Heart left ventricle (tissue), 16 donors: Measurements from ENCODE around the gene FGF10. TPM values are rescaled to one million over a fixed set of nuclear protein-coding genes. Genes with fewer than 3 reads are reported as not detected.

ENCODE experiments used
- ATAC-seq, 4 donors: fragments of 200-7000 bp; cut with Tn5 transposase; one replicate each; pipeline ENCODE4 v1.9.1; 2020 to 2022; ENCODE audit warnings: moderate library complexity in 4 of 4, mild to moderate bottlenecking in 3 of 4, moderate number of reproducible peaks in 1 of 4
- DNase-seq, 5 donors: peaks; one replicate each; pipeline ENCODE4 v3.0.0-alpha.2; 2020
- H3K27ac ChIP-seq, 12 donors: fragments of 200-600 bp; sonication (generic) in 4 of 12; one replicate each; pipeline versions ENCODE4 v1.5.0 to v1.8.0; 2016 to 2022; ENCODE audit warnings: mild to moderate bottlenecking in 2 of 12
- H3K27me3 ChIP-seq, 9 donors: fragments of 200-600 bp; sonication (generic) in 2 of 9; one replicate each; pipeline versions ENCODE4 v1.5.1 to v1.8.0; 2016 to 2022; ENCODE audit warnings: mild to moderate bottlenecking in 3 of 9
- H3K36me3 ChIP-seq, 9 donors: fragments of 200-600 bp; sonication (generic) in 2 of 9; one replicate each; pipeline versions ENCODE4 v1.5.0 to v1.8.0; 2018 to 2022; ENCODE audit warnings: mild to moderate bottlenecking in 2 of 9
- H3K4me1 ChIP-seq, 12 donors: fragments of 200-600 bp; sonication (generic) in 4 of 12; one replicate each; pipeline versions ENCODE4 v1.5.0 to v1.8.0; 2016 to 2022; ENCODE audit warnings: mild to moderate bottlenecking in 3 of 12
- H3K4me3 ChIP-seq, 12 donors: fragments of 200-600 bp; sonication (generic) in 4 of 12; one replicate each; pipeline versions ENCODE4 v1.5.0 to v1.8.0; 2017 to 2022; ENCODE audit warnings: mild to moderate bottlenecking in 9 of 12, moderate library complexity in 4 of 12
- H3K9me3 ChIP-seq, 12 donors: fragments of 200-600 bp; sonication (generic) in 4 of 12; one replicate each; pipeline versions ENCODE4 v1.5.0 to v1.8.0; 2016 to 2022; ENCODE audit warnings: mild to moderate bottlenecking in 1 of 12
- POLR2A ChIP-seq, 2 donors: fragments of 450-650 bp; IDR thresholded peaks; one replicate each; pipeline ENCODE4 v1.6.1; 2017; ENCODE audit warnings: antibody characterized with exemption in 2 of 2, mild to moderate bottlenecking in 2 of 2, moderate library complexity in 2 of 2
- WGBS, 4 donors: extraction: QIAGEN DNeasy Blood & Tissue Kit in 2 of 4; methylation state at CpG; one replicate each; pipeline versions ENCODE4 v1.1.5 to v1.1.7; 2013 to 2018; 5-methylcytosine and 5-hydroxymethylcytosine counted together
- intact Hi-C, 10 donors: fragments of 100-400 bp; cut with DNase I; formaldehyde crosslinking; loops; one replicate each; pipeline versions ENCODE4 v1.11.1 to v1.14.2; 2022
- polyA plus RNA-seq, 2 donors: library from polyadenylated mRNA; stranded (reverse); fragments of 200-250 nt; gene quantifications; one replicate each; pipeline ENCODE4 v1.2.3, GENCODE V29; 2013
- total RNA-seq, 9 donors: library from RNA; depleted of rRNA in 2 of 9; stranded (reverse); fragments of >200 nt in 2 of 9; fragmentation: NEBNext Ultra II Directional in 3 of 9; extraction: Animal tissue kit (Norgen Biotek cat#: 25700) in 3 of 9; gene quantifications; one replicate each; pipeline versions ENCODE4 v1.1.0 to v1.2.4, GENCODE V29; 2016 to 2023
- TF ChIP-seq, protein P1 (sequence below), 12 donors: fragments of 200-600 bp; sonication (generic) in 4 of 12; IDR thresholded peaks; one replicate each; pipeline versions ENCODE4 v1.5.0 to v1.8.0; 2018 to 2022; ENCODE audit warnings: antibody characterized with exemption in 12 of 12, mild to moderate bottlenecking in 5 of 12
- donor health status: ischemic (EF 13 %, LVEDD 7.1; RV severe dilation, severe dysfunction).
- donor health status: healthy with polysubstance abuse.
- donor health status: DM: no; HTN: yes; CAD: no.
- donor health status: DM: no; HTN: no; CAD: no.
- donor health status: ischemic (EF 25% LVEDD 6.9; RV normal size, moderate dysfunction).
- donor health status: ischemic (EF 25% LVEDD 5.7; RV mildly dilated, moderate dysfunction).
- donor health status: healthy.
- donor health status: DM: yes; HTN: yes; CAD: no.
- donor health status: ischemic (EF 35%, LVEDD 5.7; RV mildly dilated, moderate dysfunction).
- donor health status: nonischemic (EF 11% LVEDD 7.7; RV severe dilation, severe dysfunction).
- donor health status: DM: yes; HTN: yes; CAD: no.
- donor health status: PGD.
- donor health status: ischemic (EF 29% LVEDD 5.4; RV normal size, mild dysfunction).
- donor health status: nonischemic (EF 23%, LVEDD 6.1; RV moderate dilation, normal function).

FGF10 gene
- total and polyA plus RNA-seq, 11 donors: 0.15 to 2.6 (median 0.51) TPM; not detected in 1

DNA sequence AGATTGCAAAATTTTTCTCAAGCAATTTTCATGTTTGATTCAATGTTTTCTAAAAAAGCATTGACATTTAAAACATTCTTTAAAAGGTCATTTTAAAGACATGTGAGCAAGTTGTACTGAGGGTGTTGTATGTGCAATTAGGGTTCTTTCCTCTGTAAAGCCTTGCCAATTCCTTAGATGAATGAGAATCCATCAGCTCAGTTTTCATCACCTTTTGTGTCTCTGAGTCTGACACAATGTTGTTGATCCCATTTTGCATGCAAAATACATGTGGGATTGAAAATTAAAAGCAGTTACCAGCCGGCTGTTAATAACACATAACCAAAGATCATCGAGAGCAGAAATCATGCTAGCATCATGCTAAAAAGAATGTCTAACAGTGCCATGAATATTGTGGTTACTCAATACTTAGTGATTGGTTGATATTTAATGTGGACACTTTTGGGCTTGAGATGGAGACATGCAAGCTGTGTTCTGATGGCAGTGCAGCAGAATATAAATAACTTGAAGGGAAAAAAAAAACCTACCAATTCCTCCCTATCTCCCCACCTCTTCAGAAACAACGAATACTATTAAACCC lies 57.7 kb downstream of the FGF10 start:
- Histone ChIP-seq H3K27me3 (no peaks in the 10 kb centered on the region), H3K4me1 (no peaks in the 10 kb centered on the region), H3K36me3 (no peaks in the 10 kb centered on the region), H3K9me3 (no peaks in the 10 kb centered on the region), H3K4me3 (no peak overlapping the region), H3K27ac (peak overlapping the region in 1 of 12 donors; percentile 22)
- DNase-seq (no peak), ATAC-seq (no peak)
- WGBS, 4 donors: 53 to 69% (median 56%) methylated on average over 3 of the region's 3 CpGs
- no peak for TF ChIP-seq POLR2A (IDR thresholded peaks at IDR 0.05)
- TF ChIP-seq, protein P1, sequence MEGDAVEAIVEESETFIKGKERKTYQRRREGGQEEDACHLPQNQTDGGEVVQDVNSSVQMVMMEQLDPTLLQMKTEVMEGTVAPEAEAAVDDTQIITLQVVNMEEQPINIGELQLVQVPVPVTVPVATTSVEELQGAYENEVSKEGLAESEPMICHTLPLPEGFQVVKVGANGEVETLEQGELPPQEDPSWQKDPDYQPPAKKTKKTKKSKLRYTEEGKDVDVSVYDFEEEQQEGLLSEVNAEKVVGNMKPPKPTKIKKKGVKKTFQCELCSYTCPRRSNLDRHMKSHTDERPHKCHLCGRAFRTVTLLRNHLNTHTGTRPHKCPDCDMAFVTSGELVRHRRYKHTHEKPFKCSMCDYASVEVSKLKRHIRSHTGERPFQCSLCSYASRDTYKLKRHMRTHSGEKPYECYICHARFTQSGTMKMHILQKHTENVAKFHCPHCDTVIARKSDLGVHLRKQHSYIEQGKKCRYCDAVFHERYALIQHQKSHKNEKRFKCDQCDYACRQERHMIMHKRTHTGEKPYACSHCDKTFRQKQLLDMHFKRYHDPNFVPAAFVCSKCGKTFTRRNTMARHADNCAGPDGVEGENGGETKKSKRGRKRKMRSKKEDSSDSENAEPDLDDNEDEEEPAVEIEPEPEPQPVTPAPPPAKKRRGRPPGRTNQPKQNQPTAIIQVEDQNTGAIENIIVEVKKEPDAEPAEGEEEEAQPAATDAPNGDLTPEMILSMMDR (IDR thresholded peaks at IDR 0.05): no peak
- intact Hi-C loops: loop anchor here in 9 of 10 donors (2.0 to 5.0 kb wide), 4 partner anchors 599 to 669 kb away; no protein-coding TSS in a partner anchor

DNA sequence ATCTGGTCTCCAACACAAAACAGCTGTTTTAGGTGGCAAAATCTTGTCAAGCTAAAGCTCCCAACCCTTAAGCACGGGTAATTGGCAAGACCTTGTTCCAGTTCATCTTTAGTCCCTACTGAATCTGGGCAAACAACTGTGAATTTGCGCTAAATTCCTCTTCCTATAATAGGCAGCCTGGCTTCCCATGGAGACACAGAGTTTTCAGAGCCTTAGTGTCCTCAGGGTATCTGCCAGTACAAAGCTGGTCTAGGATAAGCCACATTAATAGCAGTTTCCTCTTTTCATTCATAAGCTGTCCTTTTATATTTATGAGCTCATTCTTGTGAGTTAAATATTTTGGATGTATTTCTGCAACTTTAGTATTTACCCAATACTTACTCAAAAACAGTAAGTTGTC lies 59.5 kb downstream of the FGF10 start:
- Histone ChIP-seq H3K4me1 (no peaks in the 10 kb centered on the region), H3K4me3 (no peak overlapping the region), H3K27ac (no peak overlapping the region), H3K9me3 (no peaks in the 10 kb centered on the region), H3K27me3 (no peaks in the 10 kb centered on the region), H3K36me3 (no peaks in the 10 kb centered on the region)
- no peak for DNase-seq
- no peak for ATAC-seq
- TF ChIP-seq, protein P1 (IDR thresholded peaks at IDR 0.05): no peak
- no peak for TF ChIP-seq POLR2A (IDR thresholded peaks at IDR 0.05)
- intact Hi-C loops: loop anchor here in 8 of 10 donors (5.0 kb wide), 3 partner anchors 597 to 667 kb away; no protein-coding TSS in a partner anchor
- WGBS, 4 donors: 71 to 83% (median 74%) methylated on average over 2 of the region's 2 CpGs

DNA sequence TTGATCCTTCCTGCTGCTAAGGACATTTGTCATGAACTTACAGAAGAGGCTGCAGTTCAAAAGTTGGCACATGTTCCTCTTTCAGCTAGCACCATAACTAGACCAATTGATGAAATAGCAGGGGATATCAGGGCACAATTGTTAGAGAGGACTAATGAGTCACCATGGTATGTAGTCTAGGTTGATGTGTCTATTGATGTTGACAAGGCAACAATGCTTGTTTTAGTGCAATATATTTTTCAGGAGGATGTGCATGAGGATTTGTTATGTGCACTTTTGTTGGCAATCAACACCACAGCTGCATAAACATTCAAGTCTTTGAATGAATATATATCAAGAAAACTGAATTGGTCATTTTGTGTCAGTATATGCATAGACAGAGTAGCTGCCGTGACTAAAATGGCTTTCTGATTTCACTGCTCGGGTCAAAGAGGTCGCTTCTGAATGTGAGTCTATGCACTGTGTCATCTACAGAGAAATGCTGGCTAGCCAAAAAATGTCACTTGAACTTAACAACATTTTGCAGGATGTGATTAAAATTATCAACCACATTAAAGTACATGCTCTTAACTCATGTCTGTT lies 68.0 kb downstream of the FGF10 start:
- H3K4me1 ChIP-seq: no peaks in the 10 kb centered on the region
- no peak overlapping the region for H3K4me3 ChIP-seq
- TF ChIP-seq, protein P1 (IDR thresholded peaks at IDR 0.05): no peak
- no peak for TF ChIP-seq POLR2A (IDR thresholded peaks at IDR 0.05)
- no peaks in the 10 kb centered on the region for H3K27me3 ChIP-seq
- DNase-seq (no peak), ATAC-seq (no peak)
- H3K9me3 ChIP-seq: no peaks in the 10 kb centered on the region
- 66 to 73% (median 71%) methylated on average over 3 of the region's 3 CpGs for WGBS, 4 donors
- intact Hi-C loops: no loop called here
- H3K27ac ChIP-seq: no peak overlapping the region
- H3K36me3 ChIP-seq: no peaks in the 10 kb centered on the region

DNA sequence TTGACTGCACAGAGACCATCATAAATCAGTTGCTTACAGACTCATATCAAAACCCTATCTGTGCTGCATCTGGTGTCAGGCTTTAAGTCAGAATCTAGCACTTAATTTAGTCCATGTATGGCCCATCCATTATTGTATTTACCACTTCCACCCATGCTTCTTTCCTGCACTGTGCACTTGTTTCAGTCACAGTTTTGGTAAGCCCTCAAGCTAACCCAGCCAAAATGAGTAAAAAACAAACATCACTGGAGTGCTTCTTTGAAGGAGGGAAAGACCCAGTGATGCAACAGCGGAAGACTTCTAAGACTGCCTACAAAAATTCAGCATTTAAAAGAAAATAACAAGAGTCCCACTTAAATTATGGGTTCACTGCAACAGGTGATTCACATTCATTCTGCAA lies 69.0 kb downstream of the FGF10 start:
- H3K36me3 ChIP-seq: no peaks in the 10 kb centered on the region
- H3K4me3 ChIP-seq: no peak overlapping the region
- no peaks in the 10 kb centered on the region for H3K9me3 ChIP-seq
- H3K27ac ChIP-seq: no peak overlapping the region
- intact Hi-C loops: no loop called here
- ATAC-seq (no peak), DNase-seq (no peak)
- H3K4me1 ChIP-seq: no peaks in the 10 kb centered on the region
- TF ChIP-seq, protein P1 (IDR thresholded peaks at IDR 0.05): no peak
- TF ChIP-seq POLR2A (IDR thresholded peaks at IDR 0.05): no peak
- 90 to 96% (median 95%) methylated on average over 1 of the region's 1 CpG for WGBS, 4 donors
- H3K27me3 ChIP-seq: no peaks in the 10 kb centered on the region
